ENCODE measurements around the gene CEP97. TPM values are rescaled to one million over a fixed set of nuclear protein-coding genes. Genes with fewer than 3 reads are reported as not detected.
"Not testable (repeated sequence)": the region's sequence is repeated elsewhere in the genome, so short reads cannot be mapped to it uniquely, and the experiment has no call there.

The CEP97 gene
- total RNA-seq, 3 donors from 2014 or later, result 11.8 to 14.1 (median 12.9) TPM

GRCh38 chr3:101722394-101723173, 1.8 kb upstream of the CEP97 start:
- Mint-ChIP-seq H3K27me3 (ENCODE audit: low read depth) (no peaks in the 10 kb centered on the region), H3K9me3 (no peaks in the 10 kb centered on the region), H3K36me3 (ENCODE audit: insufficient read depth) (peaks cover 4% of the 10 kb centered on the region), H3K4me1 (ENCODE audit: low read depth) (peaks cover 40% of the 10 kb centered on the region), H3K4me3 (peak overlapping the region; percentile 22)
- DNase-seq, result no peak
- no peak for ATAC-seq

GRCh38 chr3:101725194-101725889, 928 bp downstream of the CEP97 start:
- peak overlapping the region; percentile 91 for H3K4me3 Mint-ChIP-seq
- peaks cover 12% of the 10 kb centered on the region for H3K36me3 Mint-ChIP-seq (ENCODE audit: insufficient read depth)
- ATAC-seq (peak; percentile 19 to 20), DNase-seq (no peak)
- H3K9me3 Mint-ChIP-seq, result no peaks in the 10 kb centered on the region
- no peaks in the 10 kb centered on the region for H3K27me3 Mint-ChIP-seq (ENCODE audit: low read depth)
- H3K4me1 Mint-ChIP-seq (ENCODE audit: low read depth), result peaks cover 37% of the 10 kb centered on the region

- peak overlapping the region; percentile 91 for H3K4me3 Mint-ChIP-seq
- H3K27me3 Mint-ChIP-seq (ENCODE audit: low read depth), result no peaks in the 10 kb centered on the region
- H3K36me3 Mint-ChIP-seq (ENCODE audit: insufficient read depth), result peaks cover 15% of the 10 kb centered on the region
- no peak for DNase-seq
- no peak for ATAC-seq
- peaks cover 34% of the 10 kb centered on the region for H3K4me1 Mint-ChIP-seq (ENCODE audit: low read depth)
- no peaks in the 10 kb centered on the region for H3K9me3 Mint-ChIP-seq
These were observed 1.5 kb downstream of the CEP97 start for GRCh38 chr3:101725890-101726275.

GRCh38 chr3:101729586-101729985, 5.2 kb downstream of the CEP97 start:
- H3K27me3 Mint-ChIP-seq (ENCODE audit: low read depth), result no peaks in the 10 kb centered on the region
- ATAC-seq (no peak), DNase-seq (no peak)
- H3K4me1 Mint-ChIP-seq (ENCODE audit: low read depth), result peaks cover 10% of the 10 kb centered on the region
- no peaks in the 10 kb centered on the region for H3K9me3 Mint-ChIP-seq
- H3K36me3 Mint-ChIP-seq (ENCODE audit: insufficient read depth), result peaks cover 34% of the 10 kb centered on the region
- H3K4me3 Mint-ChIP-seq, result no peak overlapping the region

GRCh38 chr3:101730839-101731238, 6.4 kb downstream of the CEP97 start:
- DNase-seq (no peak), ATAC-seq (no peak)
- peaks cover 7% of the 10 kb centered on the region for H3K4me1 Mint-ChIP-seq (ENCODE audit: low read depth)
- no peaks in the 10 kb centered on the region for H3K9me3 Mint-ChIP-seq
- no peak overlapping the region for H3K4me3 Mint-ChIP-seq
- peaks cover 44% of the 10 kb centered on the region for H3K36me3 Mint-ChIP-seq (ENCODE audit: insufficient read depth)
- no peaks in the 10 kb centered on the region for H3K27me3 Mint-ChIP-seq (ENCODE audit: low read depth)

- peaks cover 52% of the 10 kb centered on the region for H3K36me3 Mint-ChIP-seq (ENCODE audit: insufficient read depth)
- ATAC-seq (no peak), DNase-seq (no peak)
- H3K4me1 Mint-ChIP-seq (ENCODE audit: low read depth), result no peaks in the 10 kb centered on the region
- no peaks in the 10 kb centered on the region for H3K9me3 Mint-ChIP-seq
- H3K4me3 Mint-ChIP-seq, result no peak overlapping the region
- no peaks in the 10 kb centered on the region for H3K27me3 Mint-ChIP-seq (ENCODE audit: low read depth)
These were observed 7.8 kb downstream of the CEP97 start for GRCh38 chr3:101732240-101732641.

GRCh38 chr3:101735833-101736232, 11.4 kb downstream of the CEP97 start:
- Mint-ChIP-seq H3K4me3 (no peak overlapping the region), H3K36me3 (ENCODE audit: insufficient read depth) (peaks cover 51% of the 10 kb centered on the region)
- ATAC-seq, result no peak

GRCh38 chr3:101741914-101742313, 17.5 kb downstream of the CEP97 start:
- DNase-seq; H3K4me1 Mint-ChIP-seq (ENCODE audit: low read depth); H3K9me3 Mint-ChIP-seq; H3K4me3 Mint-ChIP-seq; ATAC-seq; H3K27me3 Mint-ChIP-seq (ENCODE audit: low read depth): not testable (repeated sequence)
- H3K36me3 Mint-ChIP-seq (ENCODE audit: insufficient read depth), result peaks cover 25% of the 10 kb centered on the region

More at GRCh38 chr3:101735833-101736232, 11.4 kb downstream of the CEP97 start:
- DNase-seq, result no peak
- Mint-ChIP-seq H3K9me3 (no peaks in the 10 kb centered on the region), H3K27me3 (ENCODE audit: low read depth) (no peaks in the 10 kb centered on the region), H3K4me1 (ENCODE audit: low read depth) (no peaks in the 10 kb centered on the region)

- H3K4me1 Mint-ChIP-seq (ENCODE audit: low read depth), result no peaks in the 10 kb centered on the region
- no peak overlapping the region for H3K4me3 Mint-ChIP-seq
- H3K36me3 Mint-ChIP-seq (ENCODE audit: insufficient read depth), result peaks cover 17% of the 10 kb centered on the region
- ATAC-seq (no peak), DNase-seq (no peak)
- no peaks in the 10 kb centered on the region for H3K27me3 Mint-ChIP-seq (ENCODE audit: low read depth)
- no peaks in the 10 kb centered on the region for H3K9me3 Mint-ChIP-seq
These were observed 20.4 kb downstream of the CEP97 start for GRCh38 chr3:101744811-101745210.

GRCh38 chr3:101745934-101746333, 21.5 kb downstream of the CEP97 start:
- peaks cover 20% of the 10 kb centered on the region for H3K36me3 Mint-ChIP-seq (ENCODE audit: insufficient read depth)
- H3K9me3 Mint-ChIP-seq, result not testable (repeated sequence)

GRCh38 chr3:101753386-101754113, 29.1 kb downstream of the CEP97 start:
- Mint-ChIP-seq H3K4me1 (ENCODE audit: low read depth) (peaks cover 25% of the 10 kb centered on the region), H3K36me3 (ENCODE audit: insufficient read depth) (peaks cover 37% of the 10 kb centered on the region)
- not testable (repeated sequence) for H3K9me3 Mint-ChIP-seq; H3K4me3 Mint-ChIP-seq; ATAC-seq; H3K27me3 Mint-ChIP-seq (ENCODE audit: low read depth); DNase-seq

More at GRCh38 chr3:101745934-101746333, 21.5 kb downstream of the CEP97 start:
- not testable (repeated sequence) for H3K27me3 Mint-ChIP-seq (ENCODE audit: low read depth); ATAC-seq; H3K4me3 Mint-ChIP-seq; H3K4me1 Mint-ChIP-seq (ENCODE audit: low read depth); DNase-seq

- no peak for DNase-seq
- no peak overlapping the region for H3K4me3 Mint-ChIP-seq
- no peaks in the 10 kb centered on the region for H3K9me3 Mint-ChIP-seq
- no peaks in the 10 kb centered on the region for H3K27me3 Mint-ChIP-seq (ENCODE audit: low read depth)
- ATAC-seq, result no peak
- H3K36me3 Mint-ChIP-seq (ENCODE audit: insufficient read depth), result peaks cover 61% of the 10 kb centered on the region
- peaks cover 28% of the 10 kb centered on the region for H3K4me1 Mint-ChIP-seq (ENCODE audit: low read depth)
These were observed 33.8 kb downstream of the CEP97 start for GRCh38 chr3:101758224-101758623.

- Mint-ChIP-seq H3K9me3 (no peaks in the 10 kb centered on the region), H3K4me3 (no peak overlapping the region), H3K4me1 (ENCODE audit: low read depth) (peaks cover 18% of the 10 kb centered on the region), H3K36me3 (ENCODE audit: insufficient read depth) (peaks cover 54% of the 10 kb centered on the region), H3K27me3 (ENCODE audit: low read depth) (no peaks in the 10 kb centered on the region)
- ATAC-seq (no peak), DNase-seq (no peak)
These were observed 37.7 kb downstream of the CEP97 start for GRCh38 chr3:101762041-101762646.

- not testable (repeated sequence) for H3K9me3 Mint-ChIP-seq; ATAC-seq; H3K27me3 Mint-ChIP-seq (ENCODE audit: low read depth); H3K36me3 Mint-ChIP-seq (ENCODE audit: insufficient read depth); DNase-seq
- H3K4me3 Mint-ChIP-seq, result peak overlapping the region; percentile 87
- H3K4me1 Mint-ChIP-seq (ENCODE audit: low read depth), result peaks cover 37% of the 10 kb centered on the region
These were observed 53.4 kb downstream of the CEP97 start for GRCh38 chr3:101777745-101778281.

Data from activated T-cell treated with anti-CD3 and anti-CD28 coated beads, Interleukin-2, amount 50 U/mL, for 4 hours (primary cell).